HEK293 (cell line): ENCODE measurements around the gene ITPR2.

Experiments used
- CTCF ChIP-seq: fragments of 450-650 bp; formaldehyde crosslinking; IDR thresholded peaks from 2 replicates; pipeline ENCODE4 v1.5.1; 2016; ENCODE audit warnings: missing biosample characterization, missing genetic modification characterization
- GLI4 ChIP-seq: fragments of 450-650 bp; formaldehyde crosslinking; IDR thresholded peaks from 2 replicates; pipeline ENCODE4 v1.5.1; 2016; ENCODE audit warnings: missing biosample characterization, missing genetic modification characterization
- ZBTB21 ChIP-seq: fragments of 450-650 bp; formaldehyde crosslinking; IDR thresholded peaks from 2 replicates; pipeline ENCODE4 v1.5.1; 2017; ENCODE audit warnings: missing biosample characterization, missing genetic modification characterization
- ZBTB26 ChIP-seq: fragments of 450-650 bp; formaldehyde crosslinking; optimal IDR thresholded peaks from 2 replicates; pipeline ENCODE3; 2016; ENCODE audit warnings: missing biosample characterization, mild to moderate bottlenecking, missing genetic modification characterization
- ZNF112 ChIP-seq: fragments of 450-650 bp; formaldehyde crosslinking; IDR thresholded peaks from 2 replicates; pipeline ENCODE4 v1.5.0; 2017; ENCODE audit warnings: missing biosample characterization, missing genetic modification characterization
- ZNF239 ChIP-seq: fragments of 450-650 bp; formaldehyde crosslinking; IDR thresholded peaks from 2 replicates; pipeline ENCODE4 v1.5.1; 2016; ENCODE audit warnings: missing biosample characterization, missing genetic modification characterization
- ZNF274 ChIP-seq, 2 experiments: fragments of 200-500 bp in 1 of 2; fragments of 450-650 bp in 1 of 2; sonication (Bioruptor generic) in 1 of 2; formaldehyde crosslinking in 1 of 2; IDR thresholded peaks; 2 replicates each; pipeline versions ENCODE4 v1.5.1 to v1.6.1; 2014 to 2016; ENCODE audit warnings: borderline replicate concordance in 1 of 2, inconsistent platforms in 1 of 2, low read length in 1 of 2, missing biosample characterization in 1 of 2, missing genetic modification characterization in 1 of 2
- ZNF354C ChIP-seq: fragments of 450-650 bp; formaldehyde crosslinking; IDR thresholded peaks from 2 replicates; pipeline ENCODE4 v1.5.1; 2016; ENCODE audit warnings: missing biosample characterization, missing genetic modification characterization, low read depth, borderline replicate concordance
- ZNF510 ChIP-seq: fragments of 450-650 bp; formaldehyde crosslinking; IDR thresholded peaks from 2 replicates; pipeline ENCODE4 v1.5.1; 2018; ENCODE audit warnings: mild to moderate bottlenecking, missing genetic modification characterization, missing biosample characterization; ENCODE audit not compliant: insufficient replicate concordance
- ZNF544 ChIP-seq: fragments of 450-650 bp; formaldehyde crosslinking; IDR thresholded peaks from 2 replicates; pipeline ENCODE4 v1.5.0; 2017; ENCODE audit warnings: missing biosample characterization, missing genetic modification characterization
- ZNF629 ChIP-seq: fragments of 450-650 bp; formaldehyde crosslinking; IDR thresholded peaks from 2 replicates; pipeline ENCODE4 v1.5.1; 2017; ENCODE audit warnings: missing biosample characterization, missing genetic modification characterization
- ZNF76 ChIP-seq: fragments of 450-650 bp; formaldehyde crosslinking; IDR thresholded peaks from 2 replicates; pipeline ENCODE4; 2016; ENCODE audit warnings: low read depth, missing biosample characterization, missing genetic modification characterization, borderline replicate concordance
- TF ChIP-seq, protein P1 (sequence below): fragments of 450-650 bp; formaldehyde crosslinking; IDR thresholded peaks from 2 replicates; pipeline ENCODE4 v1.5.1; 2016; ENCODE audit warnings: missing biosample characterization, missing genetic modification characterization

- TF ChIP-seq ZNF544 (tag by site-specific recombination): no peak
- TF ChIP-seq ZNF629 (tag by site-specific recombination): no peak
- TF ChIP-seq, protein P1, sequence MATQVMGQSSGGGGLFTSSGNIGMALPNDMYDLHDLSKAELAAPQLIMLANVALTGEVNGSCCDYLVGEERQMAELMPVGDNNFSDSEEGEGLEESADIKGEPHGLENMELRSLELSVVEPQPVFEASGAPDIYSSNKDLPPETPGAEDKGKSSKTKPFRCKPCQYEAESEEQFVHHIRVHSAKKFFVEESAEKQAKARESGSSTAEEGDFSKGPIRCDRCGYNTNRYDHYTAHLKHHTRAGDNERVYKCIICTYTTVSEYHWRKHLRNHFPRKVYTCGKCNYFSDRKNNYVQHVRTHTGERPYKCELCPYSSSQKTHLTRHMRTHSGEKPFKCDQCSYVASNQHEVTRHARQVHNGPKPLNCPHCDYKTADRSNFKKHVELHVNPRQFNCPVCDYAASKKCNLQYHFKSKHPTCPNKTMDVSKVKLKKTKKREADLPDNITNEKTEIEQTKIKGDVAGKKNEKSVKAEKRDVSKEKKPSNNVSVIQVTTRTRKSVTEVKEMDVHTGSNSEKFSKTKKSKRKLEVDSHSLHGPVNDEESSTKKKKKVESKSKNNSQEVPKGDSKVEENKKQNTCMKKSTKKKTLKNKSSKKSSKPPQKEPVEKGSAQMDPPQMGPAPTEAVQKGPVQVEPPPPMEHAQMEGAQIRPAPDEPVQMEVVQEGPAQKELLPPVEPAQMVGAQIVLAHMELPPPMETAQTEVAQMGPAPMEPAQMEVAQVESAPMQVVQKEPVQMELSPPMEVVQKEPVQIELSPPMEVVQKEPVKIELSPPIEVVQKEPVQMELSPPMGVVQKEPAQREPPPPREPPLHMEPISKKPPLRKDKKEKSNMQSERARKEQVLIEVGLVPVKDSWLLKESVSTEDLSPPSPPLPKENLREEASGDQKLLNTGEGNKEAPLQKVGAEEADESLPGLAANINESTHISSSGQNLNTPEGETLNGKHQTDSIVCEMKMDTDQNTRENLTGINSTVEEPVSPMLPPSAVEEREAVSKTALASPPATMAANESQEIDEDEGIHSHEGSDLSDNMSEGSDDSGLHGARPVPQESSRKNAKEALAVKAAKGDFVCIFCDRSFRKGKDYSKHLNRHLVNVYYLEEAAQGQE (tag by site-specific recombination): no peak
- TF ChIP-seq CTCF: no peak
- TF ChIP-seq ZBTB26 (tag by site-specific recombination): no peak
- no peak for TF ChIP-seq ZNF510 (tag by site-specific recombination)
- TF ChIP-seq ZNF239: no peak
- TF ChIP-seq ZNF274 (IDR thresholded peaks at IDR 0.05; ENCODE audit: low read length): no peak
- TF ChIP-seq ZNF274 (tag by site-specific recombination; IDR thresholded peaks at IDR 0.05; ENCODE audit: borderline replicate concordance): no peak
- TF ChIP-seq ZNF76 (tag by site-specific recombination): no peak
- no peak for TF ChIP-seq ZNF354C
- no peak for TF ChIP-seq GLI4 (tag by site-specific recombination)
- no peak for TF ChIP-seq ZNF112 (tag by site-specific recombination)
- no peak for TF ChIP-seq ZBTB21 (tag by site-specific recombination)
Measured at GRCh38 chr12:26712892-26713291, 120.1 kb downstream of the ITPR2 start.
